WERI-Rb-1 (cell line): Measurements from ENCODE around the gene ADPRHL1.

Experiments
- DNase-seq: peaks from one replicate; pipeline ENCODE4 v3.0.0-alpha.2; 2020
- H3K27ac ChIP-seq: fragments of 250-450 bp; sonication (Bioruptor Pico); 2 replicates; pipeline ENCODE4 v1.5.1; 2020; ENCODE audit warnings: mild to moderate bottlenecking, moderate library complexity
- H3K27me3 ChIP-seq: fragments of 250-450 bp; sonication (Bioruptor Pico); 2 replicates; pipeline ENCODE4 v1.5.1; 2021; ENCODE audit warnings: mild to moderate bottlenecking, low read depth, moderate library complexity; ENCODE audit not compliant: insufficient read depth, severe bottlenecking
- H3K36me3 ChIP-seq: fragments of 250-450 bp; sonication (Bioruptor Pico); 2 replicates; pipeline ENCODE4 v1.5.1; 2020; ENCODE audit warnings: mild to moderate bottlenecking, moderate library complexity
- H3K4me3 ChIP-seq: 2 replicates; pipeline ENCODE4 v1.5.1; 2011; ENCODE audit warnings: low read depth, mild to moderate bottlenecking, control low read depth, low read length
- H3K9me3 ChIP-seq: fragments of 250-450 bp; sonication (Bioruptor Pico); 2 replicates; pipeline ENCODE4 v1.5.1; 2021; ENCODE audit warnings: mild to moderate bottlenecking, moderate library complexity; ENCODE audit not compliant: severe bottlenecking
- TF ChIP-seq, protein P1 (sequence below): IDR thresholded peaks from 2 replicates; pipeline ENCODE4 v1.5.1; 2011; ENCODE audit warnings: low read depth, mild to moderate bottlenecking, control low read depth, inconsistent platforms, low read length

The ADPRHL1 gene

DNA sequence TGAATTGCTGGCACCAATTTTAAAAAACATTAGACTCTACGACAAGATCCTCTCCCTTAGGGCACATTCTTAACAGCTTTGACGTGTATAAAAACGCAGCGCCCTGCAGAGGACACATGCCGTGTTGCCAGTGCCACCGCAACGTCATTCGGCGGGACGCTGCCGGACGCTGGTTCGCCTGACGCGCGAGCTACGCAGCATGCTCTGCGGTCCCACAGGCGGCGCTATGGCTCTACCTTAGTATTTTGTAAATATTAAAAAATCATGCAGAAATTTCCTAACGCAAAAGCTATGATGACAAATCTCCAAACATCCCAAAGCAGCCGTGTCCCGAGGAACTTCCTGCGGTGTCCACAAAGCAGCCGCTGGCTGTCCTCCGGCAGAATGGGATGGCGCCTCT is 4.2 kb upstream of the ADPRHL1 start:
- peak; percentile 8 for DNase-seq
- H3K36me3 ChIP-seq = peaks cover 77% of the 10 kb centered on the region
- no peak overlapping the region for H3K4me3 ChIP-seq
- no peaks in the 10 kb centered on the region for H3K27me3 ChIP-seq
- no peak overlapping the region for H3K27ac ChIP-seq
- no peaks in the 10 kb centered on the region for H3K9me3 ChIP-seq
- TF ChIP-seq, protein P1, sequence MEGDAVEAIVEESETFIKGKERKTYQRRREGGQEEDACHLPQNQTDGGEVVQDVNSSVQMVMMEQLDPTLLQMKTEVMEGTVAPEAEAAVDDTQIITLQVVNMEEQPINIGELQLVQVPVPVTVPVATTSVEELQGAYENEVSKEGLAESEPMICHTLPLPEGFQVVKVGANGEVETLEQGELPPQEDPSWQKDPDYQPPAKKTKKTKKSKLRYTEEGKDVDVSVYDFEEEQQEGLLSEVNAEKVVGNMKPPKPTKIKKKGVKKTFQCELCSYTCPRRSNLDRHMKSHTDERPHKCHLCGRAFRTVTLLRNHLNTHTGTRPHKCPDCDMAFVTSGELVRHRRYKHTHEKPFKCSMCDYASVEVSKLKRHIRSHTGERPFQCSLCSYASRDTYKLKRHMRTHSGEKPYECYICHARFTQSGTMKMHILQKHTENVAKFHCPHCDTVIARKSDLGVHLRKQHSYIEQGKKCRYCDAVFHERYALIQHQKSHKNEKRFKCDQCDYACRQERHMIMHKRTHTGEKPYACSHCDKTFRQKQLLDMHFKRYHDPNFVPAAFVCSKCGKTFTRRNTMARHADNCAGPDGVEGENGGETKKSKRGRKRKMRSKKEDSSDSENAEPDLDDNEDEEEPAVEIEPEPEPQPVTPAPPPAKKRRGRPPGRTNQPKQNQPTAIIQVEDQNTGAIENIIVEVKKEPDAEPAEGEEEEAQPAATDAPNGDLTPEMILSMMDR = 0 out of 2 replicates have a peak, but pooled peaks have one; percentile 20

DNA sequence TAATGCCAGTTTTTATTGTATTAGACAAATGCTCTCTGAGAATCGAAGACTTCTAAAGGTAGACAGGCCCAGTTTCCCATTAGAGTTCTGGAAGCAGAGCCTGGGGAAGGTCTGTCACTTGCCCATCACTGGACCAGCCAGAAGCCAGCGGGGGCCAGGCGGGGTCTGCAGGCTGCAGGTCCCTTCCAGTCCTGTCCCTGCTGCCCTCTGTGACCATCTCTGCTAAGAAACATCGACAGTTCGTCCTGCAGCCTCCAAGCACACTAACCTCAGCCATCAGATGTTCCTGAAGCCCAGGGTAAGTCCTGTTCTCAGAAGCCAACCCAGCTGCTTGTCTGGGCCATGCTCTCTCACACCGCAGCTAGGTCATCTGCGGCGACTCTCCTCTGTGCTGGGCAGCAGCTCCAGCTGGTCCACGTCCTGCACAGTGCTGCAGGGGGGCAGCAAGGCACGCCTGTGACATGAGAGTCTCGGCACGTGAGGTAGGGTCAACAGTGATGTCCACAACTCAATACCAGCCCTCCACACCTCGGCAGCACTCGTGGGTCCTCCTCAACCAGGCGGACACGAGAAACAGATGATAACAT is 2.9 kb upstream of the ADPRHL1 start:
- DNase-seq = peak; percentile 9
- no peaks in the 10 kb centered on the region for H3K27me3 ChIP-seq
- H3K36me3 ChIP-seq = peaks cover 67% of the 10 kb centered on the region
- TF ChIP-seq, protein P1 = no peak
- no peak overlapping the region for H3K27ac ChIP-seq
- no peak overlapping the region for H3K4me3 ChIP-seq
- no peaks in the 10 kb centered on the region for H3K9me3 ChIP-seq

DNA sequence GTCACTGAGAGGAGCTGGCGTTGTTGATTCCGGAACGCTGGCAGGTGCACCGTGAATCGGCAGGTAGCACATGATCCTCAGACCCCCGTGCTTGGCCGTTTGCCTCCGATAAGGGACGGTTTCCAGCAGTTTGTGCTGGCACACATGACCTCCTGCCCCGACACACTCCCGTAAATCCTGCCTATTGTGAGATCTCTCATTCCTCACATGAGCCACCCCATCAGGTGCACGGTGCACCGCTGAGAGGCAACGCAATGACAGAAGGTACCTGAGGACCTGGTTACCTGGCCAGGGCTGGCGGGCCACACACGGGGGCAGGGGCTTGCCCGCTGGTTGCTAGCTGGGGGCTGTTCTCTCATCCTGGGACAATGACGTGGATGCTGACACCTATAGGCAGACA is 2.1 kb upstream of the ADPRHL1 start:
- Histone ChIP-seq H3K4me3 (no peak overlapping the region), H3K27ac (no peak overlapping the region), H3K36me3 (peaks cover 59% of the 10 kb centered on the region), H3K27me3 (no peaks in the 10 kb centered on the region), H3K9me3 (no peaks in the 10 kb centered on the region)
- TF ChIP-seq, protein P1 = no peak
- peak; percentile 10 for DNase-seq

DNA sequence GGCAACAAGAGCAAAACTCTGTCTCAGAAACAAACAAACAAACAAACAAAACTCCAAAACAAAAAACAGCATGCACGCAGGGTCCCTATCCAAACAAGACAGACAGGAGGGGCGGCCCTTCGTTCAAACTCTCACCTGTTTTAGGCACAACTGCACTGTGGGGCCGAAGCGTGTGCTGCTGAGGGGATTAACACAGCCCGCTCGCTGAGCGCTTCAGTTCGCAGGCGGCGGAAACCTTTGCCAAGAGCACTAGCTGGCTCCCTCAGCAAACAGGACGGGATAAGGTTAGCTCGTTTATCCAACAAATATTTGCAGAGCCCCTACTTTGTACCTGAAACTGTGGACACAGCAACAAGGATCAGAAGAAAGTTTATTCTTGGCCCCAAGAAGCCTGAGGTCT is 1.6 kb upstream of the ADPRHL1 start:
- Histone ChIP-seq H3K4me3 (no peak overlapping the region), H3K36me3 (peaks cover 54% of the 10 kb centered on the region), H3K9me3 (no peaks in the 10 kb centered on the region), H3K27ac (no peak overlapping the region), H3K27me3 (no peaks in the 10 kb centered on the region)
- TF ChIP-seq, protein P1 = no peak
- peak; percentile 10 for DNase-seq

DNA sequence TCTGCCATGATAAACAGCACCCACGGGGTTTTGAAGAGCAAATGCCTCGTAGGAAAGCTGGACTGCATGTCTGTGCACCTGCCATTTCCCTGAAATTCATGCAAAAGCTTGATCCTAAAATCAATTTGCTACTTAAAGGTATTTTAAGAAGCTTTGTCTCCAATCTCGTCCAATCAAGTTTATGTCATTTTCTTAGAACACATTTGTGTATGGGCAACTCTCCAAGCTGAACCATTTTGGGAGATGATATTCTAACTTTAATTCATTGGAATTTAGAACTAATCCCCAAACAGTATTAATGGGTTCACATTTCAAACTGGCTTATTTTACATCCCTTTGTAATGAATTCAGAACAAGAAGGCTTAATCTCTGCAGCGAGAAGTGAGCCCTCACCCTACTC is 822 bp downstream of the ADPRHL1 start:
- DNase-seq = peak; percentile 49
- TF ChIP-seq, protein P1 = no peak
- H3K27ac ChIP-seq = peak overlapping the region; percentile 51
- no peaks in the 10 kb centered on the region for H3K9me3 ChIP-seq
- peaks cover 31% of the 10 kb centered on the region for H3K36me3 ChIP-seq
- H3K27me3 ChIP-seq = no peaks in the 10 kb centered on the region
- H3K4me3 ChIP-seq = peak overlapping the region; percentile 43

DNA sequence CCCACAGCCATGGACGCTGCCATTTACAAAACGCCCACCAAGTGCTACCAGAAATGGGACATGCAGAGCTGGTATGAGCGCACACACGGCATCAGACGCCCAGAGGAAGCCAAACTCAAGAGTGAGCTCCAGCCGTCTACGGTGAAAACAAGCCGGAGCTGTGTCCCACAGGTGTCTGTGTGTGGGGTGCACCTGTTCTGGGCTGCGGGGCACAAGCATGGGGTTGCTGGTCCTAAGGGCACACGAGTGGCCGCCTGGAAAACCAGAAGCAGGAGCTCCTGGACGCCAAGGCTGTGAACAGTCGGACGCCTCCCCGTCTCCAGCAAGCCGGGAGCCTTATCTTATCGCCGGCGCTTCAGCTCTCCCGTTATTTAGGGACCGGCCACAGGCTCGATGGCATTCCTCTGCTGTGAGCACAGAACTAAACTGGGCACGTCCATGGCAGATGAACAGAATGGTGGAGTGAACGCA is 1.3 kb downstream of the ADPRHL1 start:
- no peak for DNase-seq
- H3K27me3 ChIP-seq = no peaks in the 10 kb centered on the region
- H3K9me3 ChIP-seq = no peaks in the 10 kb centered on the region
- no peak overlapping the region for H3K4me3 ChIP-seq
- TF ChIP-seq, protein P1 = no peak
- peaks cover 26% of the 10 kb centered on the region for H3K36me3 ChIP-seq
- H3K27ac ChIP-seq = no peak overlapping the region
